SK-N-SH (cell line): Measurements from ENCODE around the gene COQ6. TPM values are rescaled to one million over a fixed set of nuclear protein-coding genes. Genes with fewer than 3 reads are reported as not detected.

Source experiments
- CTCF ChIA-PET: fragments of 300-600, 350-600 bp; formaldehyde crosslinking; extraction: SDS; loops from one replicate; lab custom pipeline; 2021; lab: Yijun Ruan, JAX
- POLR2A ChIA-PET: fragments of 350-600 bp; sonication (Branson Sonifier 250); formaldehyde crosslinking; extraction: SDS; loops from one replicate; lab custom pipeline; 2020; ENCODE audit warnings: antibody characterized with exemption, inconsistent platforms; lab: Yijun Ruan, JAX
- DNase-seq: peaks from one replicate; pipeline ENCODE4 v3.0.0; 2012
- H2AFZ ChIP-seq: fragments of 200-600 bp; sonication (generic); 2 replicates; pipeline ENCODE4 v1.8.1; 2016; ENCODE audit warnings: antibody characterized with exemption, mild to moderate bottlenecking, low read depth
- H3F3A ChIP-seq: fragments of 200-600 bp; sonication (generic); replicated peaks from 2 replicates; pipeline ENCODE3; 2016; ENCODE audit warnings: antibody characterized with exemption, mild to moderate bottlenecking; ENCODE audit not compliant: insufficient read depth
- H3K27ac ChIP-seq, 2 experiments: fragments of 200-500 bp in 1 of 2; fragments of 200-600 bp in 1 of 2; sonication (Bioruptor generic) in 1 of 2; sonication (generic), shearing (Covaris generic) in 1 of 2; 2 replicates each; pipeline versions ENCODE4 v1.5.1 to v1.6.1; 2014 to 2016; ENCODE audit warnings: low read depth in 2 of 2, inconsistent platforms in 1 of 2, low read length in 1 of 2, mild to moderate bottlenecking in 1 of 2, mixed read lengths in 1 of 2
- H3K27me3 ChIP-seq: fragments of 200-600 bp; sonication (generic), shearing (Covaris generic); 2 replicates; pipeline ENCODE4 v1.6.1; 2016; ENCODE audit warnings: mixed run types; ENCODE audit not compliant: insufficient read depth
- H3K36me3 ChIP-seq, 2 experiments: fragments of 200-500 bp in 1 of 2; fragments of 200-600 bp in 1 of 2; sonication (Bioruptor generic) in 1 of 2; sonication (generic) in 1 of 2; replicated peaks in 1 of 2; 2 replicates each; pipeline versions ENCODE3 to v1.5.1; 2014 to 2016; ENCODE audit warnings: low read length in 1 of 2, mild to moderate bottlenecking in 1 of 2; ENCODE audit not compliant: insufficient read depth in 2 of 2, control insufficient read depth in 1 of 2
- H3K4me1 ChIP-seq, 2 experiments: fragments of 200-500 bp in 1 of 2; fragments of 200-600 bp in 1 of 2; sonication (Bioruptor generic) in 1 of 2; sonication (generic), shearing (Covaris generic) in 1 of 2; 2 replicates each; pipeline versions ENCODE4 v1.5.1 to v1.6.1; 2014 to 2016; ENCODE audit warnings: low read depth in 1 of 2, low read length in 1 of 2, mixed run types in 1 of 2; ENCODE audit not compliant: insufficient read depth in 2 of 2, control insufficient read depth in 1 of 2
- H3K4me2 ChIP-seq: fragments of 200-600 bp; sonication (generic), shearing (Covaris generic); 2 replicates; pipeline ENCODE4 v1.6.1; 2017; ENCODE audit warnings: mixed run types
- H3K4me3 ChIP-seq, 2 experiments: fragments of 200-500 bp in 1 of 2; fragments of 200-600 bp in 1 of 2; sonication (Bioruptor generic) in 1 of 2; sonication (generic), shearing (Covaris generic) in 1 of 2; 2 replicates each; pipeline versions ENCODE4 v1.5.1 to v1.8.1; 2014 to 2016; ENCODE audit warnings: low read depth in 2 of 2, inconsistent platforms in 1 of 2, low read length in 1 of 2, mild to moderate bottlenecking in 1 of 2, mixed read lengths in 1 of 2, moderate library complexity in 1 of 2
- H3K79me2 ChIP-seq: fragments of 200-600 bp; sonication (generic); 2 replicates; pipeline ENCODE4 v1.8.1; 2017; ENCODE audit warnings: mild to moderate bottlenecking; ENCODE audit not compliant: insufficient read depth
- H3K9ac ChIP-seq: fragments of 200-600 bp; sonication (generic); 2 replicates; pipeline ENCODE4 v1.6.1; 2017; ENCODE audit warnings: mixed run types
- H3K9me2 ChIP-seq: fragments of 200-600 bp; sonication (generic); 2 replicates; pipeline ENCODE4 v1.6.1; 2017; ENCODE audit warnings: mixed run types
- H3K9me3 ChIP-seq: fragments of 200-600 bp; sonication (generic); 2 replicates; pipeline ENCODE4 v1.6.1; 2017; ENCODE audit warnings: mixed run types, mild to moderate bottlenecking, moderate library complexity
- H4K20me1 ChIP-seq: fragments of 200-600 bp; sonication (generic); 2 replicates; pipeline ENCODE4 v1.6.1; 2017; ENCODE audit warnings: mild to moderate bottlenecking, mixed run types; ENCODE audit not compliant: insufficient read depth
- EP300 ChIP-seq, 2 experiments: IDR thresholded peaks; 2 replicates each; pipeline versions ENCODE4 v1.4.0 to v1.6.1; 2012; ENCODE audit warnings: borderline replicate concordance in 1 of 2, low read depth in 1 of 2, low read length in 1 of 2
- FOSL2 ChIP-seq: IDR thresholded peaks from 2 replicates; pipeline ENCODE4 v1.4.0; 2012; ENCODE audit warnings: low read depth, mild to moderate bottlenecking, moderate library complexity, borderline replicate concordance
- GABPA ChIP-seq: IDR thresholded peaks from 2 replicates; pipeline ENCODE4 v1.4.0; 2012; ENCODE audit warnings: low read depth, mild to moderate bottlenecking
- JUND ChIP-seq: IDR thresholded peaks from 2 replicates; pipeline ENCODE4 v1.4.0; 2012
- MEF2A ChIP-seq: IDR thresholded peaks from 2 replicates; pipeline ENCODE4 v1.4.0; 2012; ENCODE audit warnings: low read depth, borderline replicate concordance
- MXI1 ChIP-seq: IDR thresholded peaks from 2 replicates; pipeline ENCODE4 v1.6.1; 2012; ENCODE audit warnings: mild to moderate bottlenecking, low read depth, low read length, improper control_type of control experiment
- NRF1 ChIP-seq: IDR thresholded peaks from 2 replicates; pipeline ENCODE4 v1.6.1; 2012; ENCODE audit warnings: low read depth, mild to moderate bottlenecking, low read length
- RAD21 ChIP-seq: IDR thresholded peaks from 2 replicates; pipeline ENCODE4 v1.6.1; 2012; ENCODE audit warnings: mild to moderate bottlenecking, low read length
- RCOR1 ChIP-seq: fragments of 150-350 bp; IDR thresholded peaks from 2 replicates; pipeline ENCODE4 v1.6.1; 2017; ENCODE audit warnings: antibody characterized with exemption, low read length
- RFX5 ChIP-seq: IDR thresholded peaks from 2 replicates; pipeline ENCODE4 v1.6.1; 2012; ENCODE audit warnings: mild to moderate bottlenecking, improper control_type of control experiment, low read length
- RXRA ChIP-seq: IDR thresholded peaks from 2 replicates; pipeline ENCODE4 v1.4.0; 2012; ENCODE audit warnings: low read depth, mild to moderate bottlenecking, borderline replicate concordance
- SIN3A ChIP-seq: IDR thresholded peaks from 2 replicates; pipeline ENCODE4 v1.6.1; 2012; ENCODE audit warnings: low read depth, mild to moderate bottlenecking, low read length, moderate library complexity, borderline replicate concordance
- SMC3 ChIP-seq: IDR thresholded peaks from 2 replicates; pipeline ENCODE4 v1.6.1; 2012; ENCODE audit warnings: low read depth, low read length, improper control_type of control experiment
- TCF12 ChIP-seq: IDR thresholded peaks from 2 replicates; pipeline ENCODE4 v1.4.0; 2012
- TEAD4 ChIP-seq: IDR thresholded peaks from 2 replicates; pipeline ENCODE4 v1.4.0; 2012; ENCODE audit warnings: mild to moderate bottlenecking, borderline replicate concordance; ENCODE audit not compliant: insufficient read depth
- YY1 ChIP-seq: IDR thresholded peaks from 2 replicates; pipeline ENCODE4 v1.4.0; 2012; ENCODE audit warnings: low read depth, mild to moderate bottlenecking
- WGBS: methylation state at CpG from one replicate; pipeline ENCODE4 v1.1.6; 2017; ENCODE audit warnings: low lambda C conversion rate; 5-methylcytosine and 5-hydroxymethylcytosine counted together
- polyA plus RNA-seq, 3 experiments: library from polyadenylated mRNA; depleted of rRNA; stranded (reverse); fragments of >200 nt; gene quantifications; 2 replicates each; pipeline ENCODE4 v1.2.3, GENCODE V29; 2012
- TF ChIP-seq, protein P1 (sequence below): IDR thresholded peaks from 2 replicates; pipeline ENCODE4; 2012
- TF ChIP-seq, protein P2 (sequence below): IDR thresholded peaks from 2 replicates; pipeline ENCODE4 v1.4.0; 2012; ENCODE audit warnings: low read depth, borderline replicate concordance
- TF ChIP-seq, protein P3 (sequence below): IDR thresholded peaks from 2 replicates; pipeline ENCODE4 v1.4.0; 2012; ENCODE audit warnings: low read depth
- TF ChIP-seq, protein P4 (sequence below): fragments of 200-600 bp; sonication (generic); IDR thresholded peaks from 2 replicates; pipeline ENCODE4 v1.6.1; 2017; ENCODE audit warnings: antibody characterized with exemption, mild to moderate bottlenecking, moderate library complexity

Gene COQ6
- polyA plus RNA-seq, 1 of the 3 experiments (the other 2 are of a cell fraction): 38.8 TPM

DNA sequence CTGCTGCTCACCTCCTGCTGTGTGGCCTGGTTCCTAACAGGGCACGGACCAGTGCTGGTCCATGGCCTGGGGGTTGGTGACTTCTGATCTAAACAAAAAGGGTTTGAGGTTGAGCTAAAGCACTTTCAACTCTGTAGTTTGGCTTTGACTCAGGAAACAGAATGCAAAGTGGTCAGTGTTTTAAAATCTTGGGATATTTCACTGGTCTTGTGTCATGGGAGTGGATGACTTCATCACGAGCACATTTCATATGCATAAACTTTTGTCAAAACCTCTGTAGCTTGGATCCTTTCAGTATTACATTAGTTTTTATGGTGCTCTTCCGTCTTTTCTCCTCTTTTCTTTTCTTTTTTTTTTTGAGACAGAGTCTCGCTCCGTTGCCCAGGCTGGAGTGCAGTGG is 25.8 kb upstream of the COQ6 start:
- ChIA-PET POLR2A (no interaction called here), CTCF (no interaction called here)
- H2AFZ ChIP-seq: no peak overlapping the region
- no peaks in the 10 kb centered on the region for H3K9me3 ChIP-seq
- peaks cover 66 to 73% of the 10 kb centered on the region in 2 experiments for H3K36me3 ChIP-seq
- peaks cover 11% of the 10 kb centered on the region; the same call in 1 of the 2 replicates for H3K79me2 ChIP-seq
- no peak overlapping the region for H3K4me2 ChIP-seq
- no peak for TF ChIP-seq SIN3A
- no peak for TF ChIP-seq RFX5
- TF ChIP-seq TEAD4: no peak
- TF ChIP-seq MXI1: no peak
- TF ChIP-seq, protein P1, sequence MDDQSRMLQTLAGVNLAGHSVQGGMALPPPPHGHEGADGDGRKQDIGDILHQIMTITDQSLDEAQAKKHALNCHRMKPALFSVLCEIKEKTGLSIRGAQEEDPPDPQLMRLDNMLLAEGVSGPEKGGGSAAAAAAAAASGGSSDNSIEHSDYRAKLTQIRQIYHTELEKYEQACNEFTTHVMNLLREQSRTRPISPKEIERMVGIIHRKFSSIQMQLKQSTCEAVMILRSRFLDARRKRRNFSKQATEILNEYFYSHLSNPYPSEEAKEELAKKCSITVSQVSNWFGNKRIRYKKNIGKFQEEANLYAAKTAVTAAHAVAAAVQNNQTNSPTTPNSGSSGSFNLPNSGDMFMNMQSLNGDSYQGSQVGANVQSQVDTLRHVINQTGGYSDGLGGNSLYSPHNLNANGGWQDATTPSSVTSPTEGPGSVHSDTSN: no peak
- no peak for TF ChIP-seq JUND
- TF ChIP-seq, protein P2, sequence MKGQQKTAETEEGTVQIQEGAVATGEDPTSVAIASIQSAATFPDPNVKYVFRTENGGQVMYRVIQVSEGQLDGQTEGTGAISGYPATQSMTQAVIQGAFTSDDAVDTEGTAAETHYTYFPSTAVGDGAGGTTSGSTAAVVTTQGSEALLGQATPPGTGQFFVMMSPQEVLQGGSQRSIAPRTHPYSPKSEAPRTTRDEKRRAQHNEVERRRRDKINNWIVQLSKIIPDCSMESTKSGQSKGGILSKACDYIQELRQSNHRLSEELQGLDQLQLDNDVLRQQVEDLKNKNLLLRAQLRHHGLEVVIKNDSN: no peak
- TF ChIP-seq YY1: no peak
- TF ChIP-seq, protein P3, sequence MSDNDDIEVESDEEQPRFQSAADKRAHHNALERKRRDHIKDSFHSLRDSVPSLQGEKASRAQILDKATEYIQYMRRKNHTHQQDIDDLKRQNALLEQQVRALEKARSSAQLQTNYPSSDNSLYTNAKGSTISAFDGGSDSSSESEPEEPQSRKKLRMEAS: no peak
- TF ChIP-seq GABPA: no peak
- TF ChIP-seq TCF12: no peak
- TF ChIP-seq RCOR1: no peak
- TF ChIP-seq NRF1: no peak
- no peak for TF ChIP-seq SMC3
- TF ChIP-seq MEF2A: no peak
- TF ChIP-seq RXRA: no peak
- TF ChIP-seq RAD21: no peak
- TF ChIP-seq FOSL2: no peak
- TF ChIP-seq, protein P4, sequence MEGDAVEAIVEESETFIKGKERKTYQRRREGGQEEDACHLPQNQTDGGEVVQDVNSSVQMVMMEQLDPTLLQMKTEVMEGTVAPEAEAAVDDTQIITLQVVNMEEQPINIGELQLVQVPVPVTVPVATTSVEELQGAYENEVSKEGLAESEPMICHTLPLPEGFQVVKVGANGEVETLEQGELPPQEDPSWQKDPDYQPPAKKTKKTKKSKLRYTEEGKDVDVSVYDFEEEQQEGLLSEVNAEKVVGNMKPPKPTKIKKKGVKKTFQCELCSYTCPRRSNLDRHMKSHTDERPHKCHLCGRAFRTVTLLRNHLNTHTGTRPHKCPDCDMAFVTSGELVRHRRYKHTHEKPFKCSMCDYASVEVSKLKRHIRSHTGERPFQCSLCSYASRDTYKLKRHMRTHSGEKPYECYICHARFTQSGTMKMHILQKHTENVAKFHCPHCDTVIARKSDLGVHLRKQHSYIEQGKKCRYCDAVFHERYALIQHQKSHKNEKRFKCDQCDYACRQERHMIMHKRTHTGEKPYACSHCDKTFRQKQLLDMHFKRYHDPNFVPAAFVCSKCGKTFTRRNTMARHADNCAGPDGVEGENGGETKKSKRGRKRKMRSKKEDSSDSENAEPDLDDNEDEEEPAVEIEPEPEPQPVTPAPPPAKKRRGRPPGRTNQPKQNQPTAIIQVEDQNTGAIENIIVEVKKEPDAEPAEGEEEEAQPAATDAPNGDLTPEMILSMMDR: no peak
- TF ChIP-seq EP300 (IDR thresholded peaks at IDR 0.05; ENCODE audit: borderline replicate concordance in 1 of 2, low read depth in 1 of 2, low read length in 1 of 2): no peak
- H3K9me2 ChIP-seq: no peaks in the 10 kb centered on the region
- no peak for DNase-seq
- no peaks in the 10 kb centered on the region for H3K4me1 ChIP-seq
- H3K27ac ChIP-seq: no peak overlapping the region
- H3K9ac ChIP-seq: no peak overlapping the region
- no peak overlapping the region for H3K4me3 ChIP-seq
- H4K20me1 ChIP-seq: no peaks in the 10 kb centered on the region
- 97% methylated on average over 5 of the region's 5 CpGs for WGBS
- peaks cover 4% of the 10 kb centered on the region for H3F3A ChIP-seq
- H3K27me3 ChIP-seq: no peaks in the 10 kb centered on the region
